HG02571 (cell line): ENCODE results near the gene BRD9.
"Not testable (repeated sequence)": the region's sequence is repeated elsewhere in the genome, so short reads cannot be mapped to it uniquely, and the experiment has no call there.

Experiments used
- ATAC-seq: cut with Tn5 transposase; IDR thresholded peaks from one replicate; pipeline ENCODE4 v1.9.1; 2021; ENCODE audit warnings: mild to moderate bottlenecking, moderate library complexity; ENCODE audit not compliant: unreplicated experiment

BRD9 gene

DNA sequence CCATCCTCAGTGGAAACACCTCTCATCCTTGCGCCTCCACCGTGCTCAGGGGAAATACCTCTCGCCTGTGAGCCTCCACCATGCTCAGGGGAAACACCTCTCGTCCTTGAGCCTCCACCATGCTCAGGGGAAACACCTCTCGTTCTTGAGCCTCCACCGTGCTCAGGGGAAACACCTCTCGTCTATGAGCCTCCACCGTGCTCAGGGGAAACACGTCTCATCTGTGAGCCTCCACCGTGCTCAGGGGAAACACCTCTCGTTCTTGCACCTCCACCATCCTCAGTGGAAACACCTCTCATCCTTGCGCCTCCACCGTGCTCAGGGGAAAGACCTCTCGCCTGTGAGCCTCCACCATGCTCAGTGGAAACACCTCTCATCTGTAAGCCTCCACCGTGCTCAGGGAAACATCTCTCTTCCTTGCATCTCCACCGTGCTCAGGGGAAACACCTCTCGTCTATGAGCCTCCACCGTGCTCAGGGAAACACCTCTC, 46.0 kb downstream of the BRD9 start:
- not testable (repeated sequence) for ATAC-seq

- not testable (repeated sequence) for ATAC-seq
Measured at GRCh38 chr5:845676-846601, 46.7 kb downstream of the BRD9 start.

DNA sequence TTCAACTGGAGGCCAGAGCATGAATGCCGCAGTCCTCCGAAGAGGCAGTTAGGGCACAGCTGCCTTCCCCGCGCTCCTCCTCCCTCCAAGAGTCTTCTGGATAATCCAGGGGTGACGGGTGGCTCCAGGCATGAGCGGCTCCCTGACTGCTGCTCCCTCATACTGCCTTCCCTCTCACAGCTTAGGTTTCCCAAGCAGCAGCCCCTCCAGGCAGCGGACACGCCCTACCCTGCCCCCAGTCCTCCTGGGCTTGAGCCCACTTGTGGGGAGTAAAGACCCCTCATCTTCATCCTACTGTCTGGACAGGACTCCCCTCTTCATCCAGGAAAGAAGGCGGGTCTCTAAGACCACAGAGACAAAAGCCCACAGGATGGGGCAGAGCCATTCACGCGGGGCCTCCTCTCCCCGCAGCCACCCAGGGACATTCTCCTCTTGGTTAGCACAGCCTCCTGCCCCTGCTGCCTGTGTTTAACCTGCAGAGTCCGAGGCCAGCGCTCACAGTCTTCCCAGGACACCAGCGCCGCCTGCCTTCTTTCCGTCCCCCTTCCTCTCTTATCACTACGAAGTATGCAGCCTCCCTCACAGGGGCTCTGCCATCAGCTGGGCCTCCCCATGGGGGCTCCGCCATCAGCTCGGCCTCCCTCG, 47.4 kb downstream of the BRD9 start:
- not testable (repeated sequence) for ATAC-seq

- not testable (repeated sequence) for ATAC-seq
Measured at GRCh38 chr5:844426-844825, 48.2 kb downstream of the BRD9 start.

DNA sequence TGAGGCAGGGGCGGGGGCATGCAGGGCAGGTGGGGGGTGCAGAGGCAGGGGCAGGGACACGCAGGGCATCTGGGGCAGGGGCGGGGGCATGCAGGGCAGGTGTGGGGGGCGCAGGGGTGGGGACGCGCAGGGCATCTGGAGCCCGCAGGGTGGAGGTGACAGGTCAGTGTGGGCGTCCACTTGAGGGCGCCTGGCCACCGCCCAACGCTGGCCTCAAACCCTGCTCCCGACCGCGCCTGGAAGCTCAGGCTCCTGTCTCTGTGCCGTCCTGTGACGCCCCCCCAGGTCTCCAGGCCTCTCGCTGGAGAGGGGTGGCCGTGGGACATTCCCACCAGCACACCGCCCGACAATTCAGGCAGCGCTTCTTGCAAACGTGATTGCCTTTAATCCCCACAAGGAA, 48.7 kb downstream of the BRD9 start:
- not testable (repeated sequence) for ATAC-seq

GRCh38 chr5:843371-843770, 49.2 kb downstream of the BRD9 start:
- ATAC-seq, result not testable (repeated sequence)

GRCh38 chr5:842402-843221, 50.0 kb downstream of the BRD9 start:
- ATAC-seq, result not testable (repeated sequence)

DNA sequence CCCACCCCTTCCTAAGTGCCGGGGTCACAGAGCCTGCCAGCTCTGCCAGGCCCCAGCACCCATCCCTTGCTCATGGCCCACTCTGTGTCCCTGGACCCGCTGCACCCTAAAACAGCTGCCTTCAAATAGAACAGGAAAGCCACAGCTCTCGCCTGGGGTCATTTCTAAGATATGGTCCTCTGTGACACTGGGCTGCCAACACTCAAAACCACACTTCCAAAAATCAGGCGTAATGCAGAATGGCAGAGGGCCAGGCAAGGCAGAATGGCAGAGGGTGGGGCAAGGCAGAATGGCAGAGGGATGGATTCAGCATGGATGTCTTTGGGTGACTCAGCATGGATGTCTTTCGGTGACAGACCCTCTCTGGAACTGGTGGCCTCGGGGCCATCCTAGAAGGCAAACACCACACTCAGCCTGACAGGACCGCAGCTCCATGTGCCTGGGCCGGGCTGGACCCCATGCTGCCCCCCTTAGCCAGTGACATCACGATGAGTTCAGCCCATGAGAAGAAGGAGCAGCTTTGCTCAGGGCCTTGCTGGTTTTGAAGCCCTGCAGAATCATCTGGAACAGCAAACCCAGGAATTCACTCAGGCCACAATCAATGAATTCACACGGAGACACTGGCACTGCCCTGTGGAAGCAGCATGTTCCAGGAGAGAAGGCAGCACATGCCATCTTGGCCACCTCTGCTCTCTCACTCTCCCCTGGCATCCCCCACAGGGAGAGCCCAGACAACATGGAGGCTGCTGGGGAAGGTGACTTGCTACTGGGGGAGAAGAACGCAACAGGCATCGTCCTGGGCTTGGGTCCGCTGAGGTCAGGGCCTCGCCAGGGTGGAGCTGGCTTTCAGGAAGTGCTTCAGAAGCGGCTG, 50.8 kb downstream of the BRD9 start:
- ATAC-seq, result not testable (repeated sequence)

GRCh38 chr5:840974-841435, 51.6 kb downstream of the BRD9 start:
- not testable (repeated sequence) for ATAC-seq

GRCh38 chr5:840118-840973, 52.3 kb downstream of the BRD9 start:
- not testable (repeated sequence) for ATAC-seq

- ATAC-seq, result not testable (repeated sequence)
Measured at GRCh38 chr5:838431-838851, 54.2 kb downstream of the BRD9 start.

DNA sequence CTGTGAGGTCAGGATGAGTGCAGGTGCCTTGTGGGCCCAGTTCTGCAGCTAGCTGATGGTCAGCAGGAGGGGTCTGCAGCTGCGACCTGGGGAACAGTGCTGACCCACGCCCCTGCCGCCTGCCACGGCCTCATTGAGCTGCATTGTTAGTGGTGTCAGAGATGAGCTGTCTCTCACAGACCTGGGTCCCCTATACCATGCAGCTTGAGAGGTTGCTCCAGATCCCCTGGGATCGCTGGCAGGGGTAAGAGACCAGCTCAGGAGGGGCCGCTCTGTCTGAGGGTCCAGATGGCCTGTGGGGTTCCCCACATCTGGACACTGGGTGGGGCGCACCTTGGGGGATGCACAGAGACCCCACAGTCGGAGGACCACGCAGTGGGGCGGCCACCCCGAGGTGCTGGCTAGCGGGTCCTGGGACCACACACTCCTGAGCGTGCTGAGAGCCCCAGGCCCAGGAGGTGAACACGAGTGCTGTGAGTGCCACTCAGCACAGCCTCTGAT, 54.9 kb downstream of the BRD9 start:
- not testable (repeated sequence) for ATAC-seq

- not testable (repeated sequence) for ATAC-seq
Measured at GRCh38 chr5:835933-836612, 56.5 kb downstream of the BRD9 start.

DNA sequence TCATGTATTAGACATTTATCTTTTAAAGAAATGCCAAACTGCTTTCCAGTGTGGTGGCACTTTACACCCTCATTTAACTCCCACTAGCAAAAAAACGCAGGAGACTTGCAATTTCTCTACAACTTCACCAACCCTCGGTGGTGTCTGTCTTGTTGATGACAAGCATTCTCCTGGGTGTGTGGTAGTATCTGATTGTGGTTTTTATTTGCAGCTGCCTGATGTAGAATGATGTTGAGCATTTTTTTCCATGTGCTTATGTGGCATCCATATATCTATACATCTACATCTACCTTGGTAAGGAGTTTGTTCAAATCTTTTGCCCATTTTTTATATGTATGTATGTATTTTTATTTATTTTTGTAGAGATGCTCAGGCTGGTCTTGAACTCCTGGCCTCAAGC, 58.6 kb downstream of the BRD9 start:
- ATAC-seq, result not testable (repeated sequence)

GRCh38 chr5:828194-828593, 64.4 kb downstream of the BRD9 start:
- not testable (repeated sequence) for ATAC-seq

DNA sequence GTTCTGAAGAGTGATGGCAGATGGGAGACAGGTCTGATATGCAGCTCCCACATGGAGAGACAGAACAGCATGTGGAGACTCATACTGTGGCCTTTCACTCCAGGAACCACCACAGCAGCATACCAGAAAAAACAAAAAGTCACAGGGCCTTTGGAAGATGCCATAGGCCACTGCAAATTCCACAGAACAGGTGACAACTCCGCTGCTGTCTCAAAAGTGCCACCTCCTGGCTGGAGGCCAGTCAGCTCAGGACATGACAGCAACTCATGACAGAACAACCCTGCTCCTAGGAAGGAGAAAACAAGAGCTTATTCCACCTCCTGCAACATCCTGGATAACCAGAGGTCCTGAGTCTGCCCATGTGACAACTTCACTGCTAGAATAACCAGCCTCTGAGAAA, 67.1 kb downstream of the BRD9 start:
- ATAC-seq, result not testable (repeated sequence)

GRCh38 chr5:821504-821903, 71.1 kb downstream of the BRD9 start:
- no peak for ATAC-seq

DNA sequence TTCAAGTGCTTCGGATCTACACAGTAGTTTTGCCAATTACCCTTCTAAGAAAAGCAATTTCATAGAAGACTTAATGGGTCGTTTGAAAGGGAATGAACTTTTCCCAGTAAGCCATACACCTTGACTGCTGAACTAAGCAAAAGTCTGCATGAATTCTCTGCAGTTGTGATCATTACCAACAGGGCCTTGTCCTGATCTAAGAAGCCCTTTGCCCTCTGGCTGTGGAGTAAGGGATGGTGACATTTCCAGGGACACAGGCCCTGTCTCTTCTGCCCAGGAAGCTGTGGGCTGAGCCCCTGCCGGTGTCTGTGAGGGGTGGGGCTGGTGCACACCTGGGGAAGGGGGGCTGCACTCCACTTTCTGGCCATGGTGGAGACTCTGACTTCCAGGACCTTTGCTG, 72.4 kb downstream of the BRD9 start:
- ATAC-seq, result no peak
